HEK293 (cell line): ENCODE measurements around the gene MCOLN1.

Experiments
- CTCF ChIA-PET: fragments of 350-600 bp; formaldehyde crosslinking; extraction: SDS; loops from one replicate; lab custom pipeline; 2021; ENCODE audit warnings: antibody characterized with exemption; lab: Yijun Ruan, JAX
- POLR2A ChIA-PET: fragments of 300-600 bp; formaldehyde crosslinking; extraction: SDS; loops from one replicate; lab custom pipeline; 2020; ENCODE audit warnings: antibody characterized with exemption, inconsistent platforms; lab: Yijun Ruan, JAX
- H3K27ac ChIP-seq: fragments of 200-500 bp; sonication (Bioruptor generic); 2 replicates; pipeline ENCODE4 v1.5.1; 2014; ENCODE audit warnings: low read depth, low read length, control low read depth, inconsistent platforms; ENCODE audit errors: extremely low read depth
- H3K36me3 ChIP-seq, 2 experiments: fragments of 200-500 bp in 1 of 2; sonication (Bioruptor generic) in 1 of 2; 1 replicate in 1 of 2; 2 replicates in 1 of 2; pipeline ENCODE4 v1.5.1; 2014 to 2017; ENCODE audit warnings: inconsistent platforms in 2 of 2, low read length in 2 of 2; ENCODE audit not compliant: control insufficient read depth in 2 of 2, insufficient read depth in 1 of 2
- H3K4me1 ChIP-seq: fragments of 200-500 bp; sonication (Bioruptor generic); 2 replicates; pipeline ENCODE4 v1.5.1; 2014; ENCODE audit warnings: mild to moderate bottlenecking, low read length, inconsistent platforms; ENCODE audit not compliant: control insufficient read depth, insufficient read depth
- H3K4me3 ChIP-seq: 2 replicates; pipeline ENCODE4 v1.5.1; 2011; ENCODE audit warnings: low read depth, mild to moderate bottlenecking, control low read depth, low read length, moderate library complexity
- H3K9me3 ChIP-seq: fragments of 200-500 bp; sonication (Bioruptor generic); 2 replicates; pipeline ENCODE4 v1.5.1; 2014; ENCODE audit warnings: low read depth, low read length, inconsistent platforms; ENCODE audit not compliant: control insufficient read depth, insufficient read depth
- EGR2 ChIP-seq: fragments of 450-650 bp; formaldehyde crosslinking; IDR thresholded peaks from 2 replicates; pipeline ENCODE4 v1.5.1; 2016; ENCODE audit warnings: low read depth, missing biosample characterization, missing genetic modification characterization
- PBX3 ChIP-seq: sonication (generic); formaldehyde crosslinking; IDR thresholded peaks from 2 replicates; pipeline ENCODE4 v1.8.1; 2022; ENCODE audit warnings: mild to moderate bottlenecking, moderate library complexity, missing genetic modification reagents
- REST ChIP-seq: fragments of 450-650 bp; formaldehyde crosslinking; IDR thresholded peaks from 2 replicates; pipeline ENCODE4 v1.5.1; 2016; ENCODE audit warnings: missing biosample characterization, missing genetic modification characterization
- SETDB1 ChIP-seq: IDR thresholded peaks from one replicate; pipeline ENCODE4 v1.6.1; 2017; ENCODE audit warnings: mild to moderate bottlenecking, low read length, moderate library complexity, mixed read lengths; ENCODE audit not compliant: insufficient read length
- ZBTB48 ChIP-seq: fragments of 450-650 bp; formaldehyde crosslinking; IDR thresholded peaks from 2 replicates; pipeline ENCODE4 v1.5.1; 2016; ENCODE audit warnings: missing biosample characterization, missing genetic modification characterization
- ZBTB49 ChIP-seq: fragments of 450-650 bp; formaldehyde crosslinking; IDR thresholded peaks from 2 replicates; pipeline ENCODE4 v1.5.1; 2016; ENCODE audit warnings: missing biosample characterization, missing genetic modification characterization, low read depth
- ZNF132 ChIP-seq: fragments of 450-650 bp; formaldehyde crosslinking; IDR thresholded peaks from 2 replicates; pipeline ENCODE4 v1.5.1; 2017; ENCODE audit warnings: missing biosample characterization, missing genetic modification characterization, borderline replicate concordance
- ZNF184 ChIP-seq: fragments of 450-650 bp; IDR thresholded peaks from 2 replicates; pipeline ENCODE4 v1.5.1; 2018; ENCODE audit warnings: missing biosample characterization, mild to moderate bottlenecking, missing genetic modification characterization
- ZNF248 ChIP-seq: fragments of 450-650 bp; formaldehyde crosslinking; IDR thresholded peaks from 2 replicates; pipeline ENCODE4 v1.5.1; 2017; ENCODE audit warnings: missing biosample characterization, missing genetic modification characterization
- ZNF426 ChIP-seq: fragments of 450-650 bp; formaldehyde crosslinking; IDR thresholded peaks from 2 replicates; pipeline ENCODE4 v1.5.1; 2017; ENCODE audit warnings: missing biosample characterization, missing genetic modification characterization, mild to moderate bottlenecking, inconsistent platforms, moderate library complexity
- ZNF558 ChIP-seq: fragments of 450-650 bp; formaldehyde crosslinking; IDR thresholded peaks from 2 replicates; pipeline ENCODE4 v1.5.1; 2016; ENCODE audit warnings: missing biosample characterization, missing genetic modification characterization
- ZNF629 ChIP-seq: fragments of 450-650 bp; formaldehyde crosslinking; IDR thresholded peaks from 2 replicates; pipeline ENCODE4 v1.5.1; 2017; ENCODE audit warnings: missing biosample characterization, missing genetic modification characterization
- ZNF660 ChIP-seq: fragments of 450-650 bp; IDR thresholded peaks from 2 replicates; pipeline ENCODE4 v1.5.1; 2018; ENCODE audit warnings: missing biosample characterization, mild to moderate bottlenecking, missing genetic modification characterization
- ZNF670 ChIP-seq: fragments of 450-650 bp; formaldehyde crosslinking; IDR thresholded peaks from 2 replicates; pipeline ENCODE4 v1.5.1; 2016; ENCODE audit warnings: missing biosample characterization, missing genetic modification characterization, low read depth
- ZNF791 ChIP-seq: fragments of 450-650 bp; formaldehyde crosslinking; IDR thresholded peaks from 2 replicates; pipeline ENCODE4 v1.5.1; 2016; ENCODE audit warnings: missing biosample characterization, missing genetic modification characterization

The MCOLN1 gene

GRCh38 chr19:7562646-7563393, 40.4 kb downstream of the MCOLN1 start:
- peaks cover 0 to 12% of the 10 kb centered on the region in 2 experiments; a peak in 2 of 3 replicates for H3K36me3 ChIP-seq
- TF ChIP-seq REST (tag by site-specific recombination): peak; percentile 100
- no peak for TF ChIP-seq EGR2 (tag by site-specific recombination)
- no peak for TF ChIP-seq PBX3 (CRISPR knock-in tag)
- TF ChIP-seq ZNF558 (tag by site-specific recombination): no peak
- POLR2A ChIA-PET: interaction anchor here (0.7 kb wide), 1 partner anchor 381 kb away, joined by 3 read pairs; the partner anchor contains the start of gene TIMM44
- no peaks in the 10 kb centered on the region for H3K9me3 ChIP-seq
- H3K4me3 ChIP-seq: no peak overlapping the region
- CTCF ChIA-PET: interaction anchor here (0.6 kb wide), 1 partner anchor 229 kb away, joined by 3 read pairs; no protein-coding TSS in a partner anchor
- H3K27ac ChIP-seq: no peak overlapping the region
- H3K4me1 ChIP-seq: no peaks in the 10 kb centered on the region

- Histone ChIP-seq H3K4me1 (no peaks in the 10 kb centered on the region), H3K9me3 (no peaks in the 10 kb centered on the region), H3K36me3 (no peaks in the 10 kb centered on the region; a peak in 1 of 3 replicates), H3K27ac (no peak overlapping the region), H3K4me3 (no peak overlapping the region)
- POLR2A ChIA-PET: no interaction called here
- CTCF ChIA-PET: interaction anchor here (0.7 to 4.0 kb wide), 5 partner anchors 17 to 235 kb away, joined by 3 to 80 read pairs (median 5); partner anchors contain the start of gene TRAPPC5
- no peak for TF ChIP-seq ZBTB49
- TF ChIP-seq ZNF670 (tag by site-specific recombination): no peak
- no peak for TF ChIP-seq SETDB1
- TF ChIP-seq ZNF791 (tag by site-specific recombination): no peak
- no peak for TF ChIP-seq ZNF660 (tag by site-specific recombination)
- TF ChIP-seq ZNF629 (tag by site-specific recombination): no peak
- no peak for TF ChIP-seq ZNF132 (tag by site-specific recombination)
- TF ChIP-seq ZBTB48 (tag by site-specific recombination): no peak
- TF ChIP-seq ZNF184: no peak
- TF ChIP-seq ZNF426: no peak
- TF ChIP-seq ZNF248: no peak
- TF ChIP-seq, all 188 proteins: peak for 0
These were observed 42.4 kb downstream of the MCOLN1 start for GRCh38 chr19:7564866-7565265.
